CD4-positive, alpha-beta T cell treated with Interleukin-12 subunit alpha and Interleukin-12 subunit beta, for 1 hour (primary cell): Measurements from ENCODE around the gene GPR137B.
"Not testable (repeated sequence)": the region's sequence is repeated elsewhere in the genome, so short reads cannot be mapped to it uniquely, and the experiment has no call there.

ENCODE experiments used
- DNase-seq: peaks from one replicate; pipeline ENCODE4 v3.0.0-alpha.2; 2020

The GPR137B gene

DNA sequence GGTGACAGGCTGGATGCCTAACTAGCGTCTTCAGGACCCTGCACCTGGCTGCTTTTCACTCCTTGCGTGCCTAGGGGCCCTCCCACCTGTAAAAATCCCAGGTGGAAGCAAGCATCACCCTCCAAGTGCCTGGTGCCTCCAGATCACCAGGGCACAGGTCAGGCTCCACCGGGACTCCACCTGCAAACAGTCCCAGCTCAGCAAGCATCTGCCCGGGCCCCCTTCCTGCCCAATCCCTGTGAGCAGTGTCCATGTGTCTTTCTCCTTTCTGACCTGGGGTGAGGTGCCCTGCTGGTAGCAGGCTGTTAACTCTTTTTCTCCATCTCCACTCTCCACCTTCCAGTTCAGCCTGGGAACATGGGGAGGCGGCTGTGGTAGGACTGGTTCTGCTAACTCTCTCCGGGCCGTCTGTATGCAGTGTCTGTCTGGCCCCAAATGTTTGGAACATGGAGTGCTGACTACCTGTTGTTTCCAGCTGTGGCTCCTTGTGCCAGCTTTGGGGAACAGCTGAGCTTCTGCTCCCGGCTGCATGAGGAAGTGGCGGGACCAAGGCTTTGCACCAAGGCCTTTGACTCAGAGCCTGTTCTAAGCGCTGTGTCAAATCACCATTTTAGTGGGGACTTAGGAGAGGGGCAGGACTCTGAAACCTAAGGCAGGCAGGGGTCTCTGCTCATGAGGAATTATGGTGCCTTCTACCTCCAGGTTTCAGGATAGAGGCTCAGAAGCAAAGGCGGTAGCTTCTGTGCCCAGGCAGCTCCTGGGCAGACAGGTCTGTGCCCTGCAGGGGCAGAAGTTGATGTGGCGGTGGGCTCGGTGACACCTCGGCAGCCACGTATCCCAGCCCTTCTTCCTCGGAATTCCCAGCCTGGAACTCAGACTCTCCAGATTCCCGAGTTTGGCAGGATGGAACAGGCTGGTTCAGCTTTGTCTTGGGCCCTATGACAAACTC, 5.5 kb downstream of the GPR137B start:
- no peak for DNase-seq

GRCh38 chr1:236148470-236148845, 6.1 kb downstream of the GPR137B start:
- no peak for DNase-seq

DNA sequence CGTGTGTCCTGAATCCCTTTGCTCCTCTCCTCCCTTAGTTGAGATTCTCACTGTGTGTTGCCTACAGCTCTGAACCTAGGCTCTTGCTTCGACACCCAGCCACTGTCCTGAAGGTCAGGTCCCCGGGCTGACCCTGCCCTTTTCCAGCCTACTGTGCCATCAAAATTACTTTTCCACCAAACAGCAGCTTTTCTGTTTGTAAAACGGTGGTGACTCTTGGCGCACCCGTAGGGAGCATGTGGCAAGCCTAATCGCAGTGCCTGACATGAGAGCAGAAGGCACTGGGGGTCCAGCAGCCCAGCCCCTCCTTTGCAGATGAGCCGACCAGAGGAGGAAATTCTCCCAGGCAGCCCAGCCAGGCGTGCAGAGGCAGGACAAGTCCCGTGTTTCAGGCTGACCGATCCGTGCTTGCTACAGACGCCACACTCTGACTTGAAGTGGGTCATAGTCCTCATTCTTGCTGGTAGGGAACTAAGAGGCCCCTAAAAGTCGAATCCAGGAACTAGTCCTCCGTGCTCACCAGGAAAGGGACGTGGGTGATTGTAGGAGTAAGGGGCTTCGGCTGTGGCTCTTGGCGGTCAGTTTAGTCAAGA, 6.8 kb downstream of the GPR137B start:
- DNase-seq = no peak

GRCh38 chr1:236149696-236150228, 7.4 kb downstream of the GPR137B start:
- DNase-seq = no peak

DNA sequence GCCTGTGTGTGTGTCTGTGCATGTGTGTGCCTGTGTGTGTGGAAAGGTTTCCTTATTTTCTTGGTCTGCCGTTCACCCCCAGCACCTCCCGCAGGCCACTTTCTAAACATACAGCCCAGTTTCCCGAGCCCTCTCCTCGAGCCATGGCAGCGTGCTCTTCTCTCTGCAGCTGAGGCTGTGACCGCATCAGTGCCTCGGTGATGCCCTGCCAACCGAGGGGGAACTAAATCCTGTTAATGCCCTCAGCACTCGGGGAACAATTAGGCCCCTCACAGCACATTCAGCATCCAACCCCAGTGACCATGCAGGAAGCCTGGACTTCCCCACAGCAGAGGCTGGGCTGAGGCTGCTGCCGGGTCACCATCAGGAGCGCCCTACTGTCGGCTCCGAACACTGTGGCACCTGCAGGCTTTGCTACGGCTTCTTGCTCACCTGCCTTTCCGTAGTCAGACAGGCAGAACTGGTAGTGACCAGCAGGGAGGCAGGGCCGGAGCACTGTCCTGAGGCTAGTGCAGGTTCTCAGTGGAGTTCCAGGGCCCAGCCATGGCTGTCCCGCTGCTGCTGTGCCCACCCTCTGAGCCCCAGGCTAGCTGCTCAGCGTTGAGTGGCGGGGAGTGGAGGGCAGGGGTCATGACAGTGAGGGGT, 8.1 kb downstream of the GPR137B start:
- no peak for DNase-seq

DNA sequence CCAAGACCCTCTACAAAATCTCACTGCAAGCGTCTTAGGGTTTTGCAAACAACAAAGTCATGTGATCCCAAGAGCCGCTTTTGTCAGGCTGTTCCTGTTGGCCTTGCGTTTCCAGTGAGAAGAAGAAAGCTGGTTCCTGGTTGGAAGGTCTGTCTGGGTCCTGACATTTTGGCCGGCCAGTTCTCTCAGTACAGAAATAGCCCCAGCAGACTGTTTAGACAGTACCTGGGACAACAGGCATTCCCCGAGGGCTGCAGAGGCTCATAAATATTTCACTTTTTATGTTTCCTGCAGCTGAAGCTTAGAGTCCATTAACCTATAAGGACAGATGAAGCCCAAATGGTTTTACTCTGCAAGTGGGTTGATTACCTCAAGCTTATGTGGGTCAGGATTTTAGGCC, 8.6 kb downstream of the GPR137B start:
- DNase-seq = no peak

DNA sequence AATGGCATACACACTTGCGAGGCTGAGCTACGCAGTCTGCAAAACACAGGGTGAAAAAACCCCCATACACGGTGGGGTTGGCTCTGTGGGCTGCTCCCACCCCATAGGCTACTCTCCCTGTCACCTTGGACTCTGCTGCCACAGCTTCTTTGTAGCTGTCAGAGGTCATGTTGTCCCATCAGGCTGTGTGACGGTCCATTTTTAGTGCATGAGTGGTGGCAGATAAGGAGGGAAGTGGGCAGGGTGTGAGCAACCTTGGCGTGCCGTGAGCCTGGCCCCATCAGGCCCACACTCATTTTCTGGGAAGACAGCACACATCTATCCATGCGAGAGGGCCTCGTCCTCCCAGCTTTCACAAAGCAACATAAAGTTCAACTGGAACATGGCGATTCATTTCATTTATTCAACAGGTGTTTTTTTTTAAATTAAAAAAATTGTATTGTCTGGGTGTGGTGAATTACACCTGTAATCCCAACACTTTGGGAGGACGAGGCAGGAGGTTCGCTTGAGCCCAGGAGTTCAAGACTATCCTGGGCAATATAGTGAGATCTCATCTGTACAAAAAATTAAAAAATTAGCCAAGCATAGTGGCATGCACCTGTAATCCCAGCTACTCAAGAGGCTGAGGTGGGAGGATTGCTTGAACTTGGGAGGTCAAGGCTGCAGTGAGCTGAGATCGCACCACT, 9.5 kb downstream of the GPR137B start:
- DNase-seq = no peak

DNA sequence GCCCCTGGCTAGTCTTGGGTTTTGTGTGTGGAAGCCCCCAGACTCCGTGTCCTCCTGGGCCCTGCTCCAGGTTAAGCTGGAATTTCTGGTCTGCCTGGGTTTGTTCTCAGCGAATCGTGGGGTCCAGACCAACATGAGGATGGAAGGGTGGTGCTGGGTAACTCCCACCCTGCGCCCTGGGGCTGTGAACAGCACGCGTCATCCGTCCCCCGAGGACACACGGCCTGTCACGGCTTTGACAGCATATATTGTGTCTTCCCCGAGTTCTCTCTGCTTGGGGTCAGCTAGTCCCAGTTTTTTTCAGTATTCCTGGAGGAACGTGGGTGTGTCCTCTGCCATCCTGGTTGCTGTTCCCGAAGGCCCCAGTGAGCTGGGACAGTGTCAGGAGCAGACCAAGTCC, 11.8 kb downstream of the GPR137B start:
- DNase-seq = no peak

DNA sequence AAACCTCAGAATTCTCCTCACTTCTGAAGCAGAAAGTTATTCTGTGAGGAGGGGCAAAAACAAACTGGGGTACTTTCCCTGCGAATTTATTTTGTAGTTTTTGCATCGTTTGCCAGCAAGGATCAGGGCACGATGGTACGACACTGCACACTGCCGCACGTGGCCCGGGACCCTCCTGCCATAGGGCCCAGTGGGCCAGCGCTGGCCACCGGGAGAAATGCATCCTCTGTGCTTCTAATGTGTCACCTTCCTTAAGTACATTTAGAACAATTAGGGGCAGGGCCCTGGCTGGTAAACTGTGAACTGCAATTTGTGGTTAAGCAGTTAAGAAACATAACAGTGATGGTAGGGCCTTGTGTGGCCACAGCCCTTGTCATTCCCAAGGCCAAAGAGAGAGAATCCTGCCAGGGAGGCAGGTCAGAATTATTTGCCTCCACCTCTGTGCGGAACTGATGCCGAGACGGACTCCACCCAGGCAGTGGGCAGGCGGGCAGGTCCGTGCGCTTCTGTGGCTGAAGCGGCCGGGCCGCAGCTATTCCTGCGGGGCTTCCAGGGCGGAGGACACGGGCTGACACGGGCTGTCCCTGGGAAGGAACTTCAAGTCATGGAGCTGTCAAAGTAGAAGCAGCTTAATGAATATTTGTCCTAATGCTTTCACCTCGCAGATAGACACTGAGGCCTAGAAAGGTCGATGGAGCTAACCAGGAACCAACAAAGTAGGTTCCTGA, 12.5 kb downstream of the GPR137B start:
- DNase-seq = no peak

DNA sequence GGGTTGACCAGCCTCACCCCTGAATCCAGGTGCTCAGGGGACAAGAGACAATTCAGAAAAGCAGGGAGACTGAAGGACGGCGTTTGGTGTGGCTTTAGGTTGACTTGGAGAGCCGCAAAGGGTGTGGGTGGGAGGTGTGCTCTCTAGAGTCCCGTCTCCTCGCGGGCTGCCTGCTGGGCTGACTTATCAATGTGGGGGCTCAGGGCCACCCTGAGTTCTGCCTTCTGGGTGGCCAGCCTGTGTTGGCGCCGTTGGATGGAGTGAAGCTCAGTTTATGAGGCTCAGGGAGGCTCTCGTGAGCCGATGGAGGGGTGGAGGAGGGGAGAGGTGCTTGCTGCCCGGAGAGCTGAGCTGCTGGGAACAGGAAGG, 13.0 kb downstream of the GPR137B start:
- no peak for DNase-seq

DNA sequence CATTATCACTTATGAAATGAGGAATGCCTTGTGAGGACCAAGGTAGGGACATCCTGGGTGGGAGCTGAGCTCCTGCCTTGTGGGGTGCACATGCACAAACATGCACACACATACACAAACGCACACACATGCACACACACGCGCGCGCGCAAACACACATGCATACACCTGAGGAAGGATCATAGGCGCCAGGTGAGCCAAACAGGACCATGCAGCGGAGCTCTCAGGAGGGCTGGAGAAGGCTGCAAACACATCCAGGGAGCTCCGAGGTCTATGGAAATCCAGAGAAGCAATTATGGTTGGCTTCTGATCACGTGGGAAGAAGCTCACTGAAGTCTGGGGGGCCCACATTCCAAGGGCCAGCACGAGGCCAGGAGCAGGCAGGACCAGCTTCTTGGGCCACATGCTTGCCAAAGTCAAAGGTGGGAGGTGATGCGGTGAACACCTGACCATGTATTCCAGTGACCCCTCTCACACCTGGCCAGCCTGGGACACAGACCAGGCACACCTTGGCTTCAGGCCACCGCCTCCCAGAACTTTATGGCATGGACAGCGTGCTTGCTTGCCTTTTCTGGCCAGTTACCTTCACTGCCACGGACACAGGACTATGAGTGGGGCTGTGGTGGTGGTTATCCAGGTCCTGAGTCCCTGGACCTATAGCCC, 13.6 kb downstream of the GPR137B start:
- DNase-seq = no peak

DNA sequence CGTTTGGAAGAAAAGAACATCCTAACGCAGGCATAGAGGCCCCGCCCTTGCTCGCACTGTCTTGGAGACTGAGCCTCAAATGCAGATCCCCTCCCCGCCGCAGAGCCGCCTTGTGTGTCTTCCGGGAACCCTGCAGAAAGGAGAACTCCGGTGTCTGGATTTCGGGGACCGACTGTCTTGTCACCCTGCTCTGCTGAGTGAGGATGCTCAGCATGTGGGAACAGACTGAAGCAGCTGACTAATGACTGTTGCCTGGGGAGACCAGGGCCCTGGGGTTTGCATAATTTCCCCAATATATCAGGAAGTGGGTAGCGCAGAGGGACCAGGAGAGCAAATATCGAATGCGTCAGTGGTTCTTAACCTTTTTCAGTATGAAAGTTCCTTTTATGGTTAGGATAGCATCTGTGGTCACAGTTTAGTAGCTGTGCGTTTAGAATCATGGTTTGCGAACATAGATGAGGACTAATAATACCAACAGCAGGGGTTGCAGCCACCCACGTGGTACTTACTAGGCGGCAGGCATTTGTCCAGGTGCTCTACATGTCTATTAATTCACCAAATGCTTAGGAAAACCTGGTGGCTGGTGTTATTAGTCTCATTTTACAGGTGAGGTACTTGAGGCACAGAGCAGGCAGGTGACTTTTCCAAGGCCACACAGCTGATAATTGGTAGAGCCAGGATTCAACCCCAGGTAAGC, 14.3 kb downstream of the GPR137B start:
- DNase-seq = peak; percentile 63

GRCh38 chr1:236158072-236158471, 15.7 kb downstream of the GPR137B start:
- not testable (repeated sequence) for DNase-seq

DNA sequence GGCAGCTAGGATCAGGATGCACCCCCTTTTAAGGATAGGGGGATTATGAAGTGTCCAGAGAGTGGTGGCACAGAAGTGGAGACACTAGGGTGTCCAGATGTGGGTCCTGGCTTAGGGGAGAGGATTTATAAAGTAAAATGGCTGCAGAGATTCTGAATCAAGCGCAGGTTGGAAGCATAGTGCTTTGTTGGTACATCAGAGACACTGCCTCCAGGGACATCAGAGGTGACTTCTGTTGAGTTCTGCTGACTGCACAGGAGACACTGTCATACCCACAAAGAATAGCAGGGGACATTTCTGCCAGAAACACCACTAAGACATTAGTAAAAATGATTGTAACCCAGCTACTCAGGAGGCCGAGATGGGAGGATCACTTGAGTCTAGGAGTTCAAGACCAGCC, 16.4 kb downstream of the GPR137B start:
- DNase-seq = no peak

DNA sequence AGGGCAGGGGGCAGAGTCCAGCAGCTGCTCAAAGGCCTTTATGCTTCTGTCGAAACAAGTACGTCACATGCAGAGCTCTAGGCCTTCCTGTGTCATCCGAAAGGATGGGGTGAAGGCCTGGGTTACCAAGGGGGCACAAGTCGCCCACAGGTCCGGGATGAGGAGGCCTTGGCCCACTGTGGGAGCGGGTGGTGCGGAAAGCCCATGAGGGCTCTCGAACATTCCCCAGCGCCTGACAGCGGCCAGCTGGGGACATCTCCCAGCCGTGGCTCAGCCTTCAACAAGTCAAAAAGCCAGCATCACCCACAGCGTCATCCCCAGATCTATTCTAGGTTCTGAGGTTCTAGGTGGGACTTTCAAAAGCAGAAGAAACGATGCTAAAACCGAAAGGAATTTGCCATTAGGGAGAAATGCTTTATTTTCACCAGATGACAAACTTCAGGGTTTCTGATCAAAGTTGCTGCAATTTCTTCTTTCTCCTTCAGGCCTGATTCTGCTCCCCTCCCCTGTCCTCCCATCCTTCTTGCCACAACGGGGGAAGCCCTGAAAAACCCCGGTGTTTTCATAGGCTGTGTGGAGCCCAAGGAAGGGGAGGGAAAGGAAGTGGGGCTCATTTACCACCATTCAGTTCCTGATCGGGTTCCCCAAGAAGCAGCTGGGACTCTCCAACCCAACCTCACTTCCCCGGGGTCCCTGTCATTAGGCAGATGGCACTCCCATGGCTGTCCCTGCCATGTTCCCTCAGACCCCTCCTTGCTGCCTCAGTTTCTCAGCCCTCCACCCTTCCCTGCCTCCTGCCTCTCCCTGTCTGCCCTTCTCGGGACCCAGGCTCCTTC, 17.6 kb downstream of the GPR137B start:
- peak; percentile 27 for DNase-seq

DNA sequence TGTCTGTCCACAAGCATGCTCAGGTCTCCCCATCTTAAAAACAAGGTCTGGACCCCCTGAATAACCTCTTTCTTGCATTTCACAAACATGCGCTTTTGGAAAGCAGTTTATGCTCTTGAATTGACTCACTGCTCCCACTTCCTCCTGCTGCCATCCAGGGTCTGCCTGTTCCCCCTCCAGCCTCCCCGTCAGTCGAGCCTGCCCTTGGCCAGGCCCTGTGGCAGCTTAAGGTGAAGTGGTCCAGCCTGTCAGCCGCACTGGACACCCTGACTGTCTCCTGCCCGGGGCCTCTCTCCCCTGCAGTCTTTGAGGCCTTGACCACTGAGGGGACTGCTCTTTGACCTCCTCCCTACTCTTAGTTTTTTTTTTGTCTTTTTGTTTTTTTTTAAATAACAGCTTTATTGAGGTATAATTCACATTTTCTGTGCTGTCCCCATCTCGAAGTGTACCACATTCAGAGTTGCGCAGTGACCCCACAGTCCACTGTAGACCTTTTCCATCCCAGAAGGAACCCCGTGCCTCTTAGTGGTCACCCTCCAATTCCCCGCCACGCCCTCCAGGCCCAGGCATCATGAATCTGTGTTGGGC, 18.3 kb downstream of the GPR137B start:
- no peak for DNase-seq

GRCh38 chr1:236161230-236161629, 18.9 kb downstream of the GPR137B start:
- peak; percentile 24 for DNase-seq

- DNase-seq = not testable (repeated sequence)
Observed at GRCh38 chr1:236161755-236162154, 19.4 kb downstream of the GPR137B start.

DNA sequence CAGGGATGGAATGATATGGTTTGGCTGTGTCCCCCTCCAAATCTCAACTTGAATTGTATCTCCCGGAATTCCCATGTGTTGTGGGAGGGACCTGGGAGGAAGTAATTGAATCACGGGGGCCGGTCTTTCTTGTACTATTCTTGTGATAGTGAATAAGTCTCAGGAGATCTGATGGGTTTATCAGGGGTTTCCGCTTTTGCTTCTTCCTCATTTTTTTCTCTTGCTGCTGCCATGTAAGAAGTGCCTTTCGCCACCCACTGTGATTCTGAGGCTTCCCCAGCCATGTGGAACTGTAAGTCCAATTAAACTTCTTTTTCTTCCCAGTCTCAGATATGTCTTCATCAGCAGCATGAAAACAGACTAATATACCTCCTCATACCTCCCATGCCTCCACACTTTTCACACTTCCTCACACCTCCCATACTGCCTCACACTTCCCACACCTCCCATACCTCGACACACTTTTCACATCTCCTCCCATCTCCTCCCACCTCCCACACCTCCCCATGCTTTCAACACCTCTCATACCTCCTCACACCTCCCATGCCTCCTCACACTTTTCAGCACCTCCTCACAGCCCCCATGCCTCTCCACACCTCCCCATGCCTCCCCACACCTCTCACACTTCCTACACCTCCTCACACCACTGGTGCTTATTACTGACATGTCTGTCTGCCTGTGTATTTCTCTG, 21.3 kb downstream of the GPR137B start:
- peak; percentile 15 for DNase-seq
